Activated CD4-positive, CD25-positive, alpha-beta regulatory T cell (primary cell): ENCODE measurements around the gene STAU1.
"Not testable (repeated sequence)": the region's sequence is repeated elsewhere in the genome, so short reads cannot be mapped to it uniquely, and the experiment has no call there.

Experiments used
- DNase-seq, 4 experiments: peaks; one replicate each; lab custom pipeline; 2025; lab: John Stamatoyannopoulos, UW

The STAU1 gene

DNA sequence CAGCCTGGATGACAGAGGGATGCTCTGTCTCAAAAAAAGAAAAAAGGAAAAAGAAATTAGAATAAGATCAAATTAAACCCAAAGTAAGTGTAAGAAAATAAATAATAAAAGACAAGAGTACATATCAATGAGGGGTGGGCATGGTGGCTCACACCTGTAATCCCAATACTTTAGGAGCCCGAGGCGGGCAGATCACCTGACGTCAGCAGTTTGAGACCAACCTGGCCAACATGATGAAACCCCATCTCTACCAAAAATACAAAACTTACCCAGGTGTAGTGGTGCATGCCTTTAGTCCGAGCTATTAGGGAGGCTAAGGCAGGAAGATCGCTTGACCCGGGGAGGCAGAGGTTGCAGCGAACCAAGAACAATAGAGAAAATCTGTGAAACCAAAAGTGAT, 14.9 kb upstream of the STAU1 start:
- DNase-seq = no peak

DNA sequence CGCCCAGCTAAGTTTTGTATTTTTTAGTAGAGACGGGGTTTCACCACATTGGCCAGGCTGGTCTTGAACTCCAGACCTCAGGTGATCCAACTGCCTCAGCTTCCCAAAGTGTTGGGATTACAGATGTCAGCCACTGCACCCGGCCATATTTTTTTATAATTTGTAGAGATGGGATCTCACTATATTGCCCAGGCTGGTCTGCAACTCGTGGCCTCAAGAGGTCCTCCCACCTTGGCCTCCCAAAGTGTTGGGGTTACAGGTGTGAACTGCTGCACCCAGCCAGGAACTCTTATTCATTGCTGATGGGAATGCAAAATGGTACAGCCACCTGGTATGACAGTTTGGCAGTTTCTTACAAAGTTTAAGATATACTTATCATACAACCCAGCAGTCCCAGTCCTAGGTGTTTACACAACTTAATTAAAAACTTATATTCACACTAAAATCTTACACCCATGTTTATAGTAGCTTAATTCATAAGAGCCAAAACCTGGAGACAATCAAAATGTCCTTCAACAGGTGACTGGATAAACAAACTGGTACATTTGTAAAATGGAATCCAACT, 11.7 kb upstream of the STAU1 start:
- DNase-seq = no peak

DNA sequence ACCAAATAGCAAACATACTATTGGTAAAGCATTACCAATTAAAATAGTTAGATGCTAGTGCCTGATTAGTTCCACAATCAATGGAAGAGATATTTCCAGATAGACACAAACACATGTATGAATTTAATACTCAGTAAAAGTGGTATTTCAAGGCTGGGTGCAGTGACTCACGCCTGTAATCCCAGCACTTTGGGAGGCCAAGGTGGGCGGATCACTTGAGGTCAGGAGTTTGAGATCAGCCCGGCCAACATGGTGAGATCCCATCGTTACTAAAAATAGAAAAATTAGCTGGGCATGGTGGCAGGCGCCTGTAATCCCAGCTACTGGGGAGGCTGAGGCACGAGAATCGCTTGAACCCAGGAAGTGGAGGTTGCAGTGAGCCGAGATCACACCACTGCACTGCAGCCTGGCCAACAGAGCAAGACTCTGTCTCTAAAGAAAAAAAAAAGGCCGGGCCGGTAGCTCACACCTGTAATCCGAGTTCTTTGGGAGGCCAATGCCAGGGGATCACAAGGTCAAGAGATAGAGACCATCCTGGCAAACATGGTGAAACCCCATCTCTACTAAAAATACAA, 4.9 kb upstream of the STAU1 start:
- DNase-seq = not testable (repeated sequence)

DNA sequence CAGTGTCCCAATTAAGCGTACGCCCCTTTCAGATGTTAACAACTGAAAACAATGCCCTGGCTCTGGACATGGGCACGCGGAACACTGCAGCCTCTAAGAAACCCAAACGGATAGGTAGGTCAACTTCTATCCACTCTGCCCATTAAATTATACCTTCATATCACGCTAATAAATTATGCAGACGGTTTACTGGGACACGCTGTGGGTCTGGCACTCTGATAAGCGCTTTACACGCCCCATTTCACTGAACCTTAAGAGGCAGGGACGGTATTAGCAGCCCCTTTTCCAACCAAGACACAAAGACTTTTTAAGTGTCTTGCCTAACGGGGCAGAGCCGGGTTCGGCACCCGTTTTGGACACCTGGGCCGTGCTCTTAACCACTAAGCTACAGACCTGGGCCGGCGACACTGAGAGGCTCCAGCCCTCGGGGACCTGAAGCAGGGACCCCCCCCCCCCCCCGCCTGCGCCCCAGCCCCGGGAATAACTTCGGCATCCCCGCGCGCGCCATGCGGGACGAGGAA, 744 bp downstream of the STAU1 start:
- peak in 1 of 4 experiments; percentile 26 for DNase-seq

DNA sequence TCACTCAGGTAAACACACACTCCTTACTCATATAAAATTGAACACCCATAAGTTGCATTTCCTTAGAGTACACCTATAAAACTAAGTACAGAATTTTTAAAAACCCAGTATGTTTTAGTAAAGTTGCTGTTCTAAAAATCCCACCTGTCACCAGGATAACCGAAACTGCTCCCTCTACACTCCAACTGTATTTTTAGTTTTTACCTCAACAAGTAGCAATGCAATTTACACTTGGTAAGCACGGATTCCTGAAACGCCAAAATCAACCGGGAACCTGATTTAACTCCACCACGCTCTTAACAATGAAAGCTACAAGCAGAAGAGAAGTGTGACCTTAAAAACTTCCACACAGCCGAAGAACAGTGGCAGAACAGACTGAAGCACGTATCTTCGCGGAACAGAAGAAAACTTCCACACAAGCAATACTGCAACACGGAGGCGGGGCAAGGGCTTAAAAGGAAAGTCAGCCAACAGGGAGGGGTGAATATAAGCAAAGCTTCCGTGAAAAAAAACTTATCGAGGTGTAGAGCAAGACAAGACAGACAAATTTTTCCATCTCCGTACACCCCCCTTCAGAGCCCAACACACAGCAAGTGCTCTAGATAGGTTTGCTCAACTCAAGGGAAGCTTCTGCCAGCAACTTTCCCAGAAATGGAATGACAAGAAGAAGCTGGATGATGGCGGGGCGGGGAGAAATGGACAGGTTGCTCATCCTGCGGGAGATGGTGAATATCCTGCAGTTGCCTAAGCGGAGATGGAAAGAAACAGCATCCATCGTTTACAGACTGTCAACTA, 1.4 kb downstream of the STAU1 start:
- peak in 3 of 4 experiments; percentile 10 to 16 (median 16) for DNase-seq

DNA sequence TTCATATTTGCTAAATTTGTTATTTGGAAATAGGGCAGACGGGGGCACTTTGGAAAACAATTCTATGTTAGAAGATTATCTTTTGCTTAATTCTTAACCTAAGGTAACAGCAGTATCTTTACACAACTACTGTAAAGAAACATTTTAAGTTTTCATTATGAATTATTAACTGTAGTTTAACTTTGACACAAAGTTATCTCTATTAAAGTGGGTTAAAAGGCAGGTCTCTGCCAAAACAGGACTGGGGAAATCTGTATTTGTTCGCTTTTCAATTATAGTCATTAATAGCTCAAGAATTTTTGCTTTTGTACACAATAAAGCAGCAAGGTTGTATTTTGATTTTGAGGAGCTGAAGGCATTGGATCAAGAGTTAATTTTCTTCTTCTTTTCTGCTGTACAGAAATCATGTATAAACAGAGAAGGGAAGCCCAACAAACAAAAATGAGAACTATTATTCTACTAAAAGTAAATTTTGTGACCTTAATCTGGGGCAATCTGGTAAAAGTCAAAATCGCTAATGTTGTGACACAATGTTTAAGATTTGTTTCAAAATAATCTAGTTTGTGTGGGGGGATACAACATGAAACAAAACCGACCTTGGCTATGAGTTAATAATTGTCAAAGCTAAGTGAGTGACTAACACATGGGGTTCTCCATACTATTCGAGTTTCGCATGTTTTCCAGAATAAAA, 2.9 kb downstream of the STAU1 start:
- no peak for DNase-seq

DNA sequence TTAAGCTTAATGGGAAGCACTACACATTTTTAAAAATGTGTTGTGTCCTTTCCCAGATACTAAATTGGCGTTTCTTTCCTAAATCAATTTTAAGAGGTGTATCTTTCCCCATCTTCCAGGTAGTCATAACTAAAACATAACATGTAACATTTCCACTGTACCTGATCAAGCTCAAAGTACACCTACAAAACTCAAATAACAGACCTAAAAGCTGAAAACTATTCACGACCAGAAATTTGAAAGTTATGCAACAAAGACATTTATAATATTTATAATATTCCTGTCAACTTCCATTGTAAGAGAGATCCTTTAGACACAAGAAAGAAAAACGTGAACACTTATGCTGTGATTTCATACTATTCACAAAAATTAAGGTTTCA, 3.5 kb downstream of the STAU1 start:
- no peak for DNase-seq

DNA sequence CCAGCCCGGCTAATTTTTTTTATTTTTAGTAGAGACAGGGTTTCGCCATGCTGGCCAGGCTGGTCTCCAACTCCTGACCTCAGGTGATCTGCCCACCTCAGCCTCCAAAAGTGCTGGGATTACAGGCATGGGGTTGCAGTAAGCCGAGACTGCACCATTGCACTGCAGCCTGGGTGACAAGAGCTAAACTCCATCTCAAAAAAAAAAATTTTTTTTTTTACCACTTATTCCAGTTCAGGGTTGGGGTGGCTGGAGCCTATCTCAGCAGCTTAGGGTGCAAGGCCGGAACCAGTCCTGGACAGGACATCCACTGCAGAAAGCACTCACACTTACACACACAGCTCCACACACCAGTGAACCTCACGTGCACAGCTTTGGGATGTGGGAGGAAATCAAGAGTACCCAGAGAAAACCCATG, 4.0 kb downstream of the STAU1 start:
- DNase-seq = not testable (repeated sequence)

DNA sequence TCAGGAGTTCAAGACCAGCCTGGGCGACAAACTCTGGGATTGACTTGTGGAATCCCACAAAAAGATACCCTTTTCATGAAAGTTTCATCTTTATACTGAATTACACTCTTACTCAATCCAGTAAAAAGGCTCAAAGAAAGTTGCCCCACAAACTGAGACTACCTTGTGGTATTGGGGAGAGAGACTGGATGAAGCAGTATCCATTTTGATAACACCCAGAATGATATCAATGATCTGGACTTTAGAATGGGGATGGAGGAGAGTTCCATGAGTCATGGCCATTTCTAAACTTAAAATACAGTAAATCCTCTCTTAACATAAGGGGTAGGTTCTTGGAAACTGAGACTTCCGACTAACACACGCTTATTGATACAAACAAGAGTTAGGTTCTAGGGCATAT, 4.7 kb downstream of the STAU1 start:
- DNase-seq = no peak

DNA sequence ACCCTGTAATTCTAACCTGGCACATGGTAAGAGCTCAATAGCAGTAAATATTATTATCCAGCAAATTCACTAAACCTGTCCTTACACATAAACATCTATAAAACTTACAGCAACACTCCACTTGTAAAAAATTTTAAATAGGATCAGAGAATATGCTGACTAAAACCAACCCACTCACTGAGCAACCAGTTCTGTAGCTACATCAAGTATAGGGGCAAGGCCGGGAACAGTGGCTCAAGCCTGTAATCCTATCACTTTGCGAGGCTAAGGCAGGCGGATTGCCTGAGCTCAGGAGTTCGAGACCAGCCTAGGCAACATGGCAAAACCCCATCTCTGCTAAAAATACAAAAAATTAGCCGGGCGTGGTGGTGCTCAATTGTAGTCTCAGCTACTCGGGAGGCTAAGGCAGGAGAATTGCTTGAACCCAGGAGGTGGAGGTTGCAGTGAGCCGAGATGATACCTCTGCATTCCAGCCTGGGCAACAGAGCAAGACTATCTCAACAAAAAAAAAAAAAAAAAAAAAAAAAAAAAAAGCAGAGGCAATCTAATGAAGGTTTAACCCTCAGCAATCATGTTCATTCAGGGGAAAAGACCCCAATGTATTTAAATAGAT, 6.8 kb downstream of the STAU1 start:
- no peak for DNase-seq

DNA sequence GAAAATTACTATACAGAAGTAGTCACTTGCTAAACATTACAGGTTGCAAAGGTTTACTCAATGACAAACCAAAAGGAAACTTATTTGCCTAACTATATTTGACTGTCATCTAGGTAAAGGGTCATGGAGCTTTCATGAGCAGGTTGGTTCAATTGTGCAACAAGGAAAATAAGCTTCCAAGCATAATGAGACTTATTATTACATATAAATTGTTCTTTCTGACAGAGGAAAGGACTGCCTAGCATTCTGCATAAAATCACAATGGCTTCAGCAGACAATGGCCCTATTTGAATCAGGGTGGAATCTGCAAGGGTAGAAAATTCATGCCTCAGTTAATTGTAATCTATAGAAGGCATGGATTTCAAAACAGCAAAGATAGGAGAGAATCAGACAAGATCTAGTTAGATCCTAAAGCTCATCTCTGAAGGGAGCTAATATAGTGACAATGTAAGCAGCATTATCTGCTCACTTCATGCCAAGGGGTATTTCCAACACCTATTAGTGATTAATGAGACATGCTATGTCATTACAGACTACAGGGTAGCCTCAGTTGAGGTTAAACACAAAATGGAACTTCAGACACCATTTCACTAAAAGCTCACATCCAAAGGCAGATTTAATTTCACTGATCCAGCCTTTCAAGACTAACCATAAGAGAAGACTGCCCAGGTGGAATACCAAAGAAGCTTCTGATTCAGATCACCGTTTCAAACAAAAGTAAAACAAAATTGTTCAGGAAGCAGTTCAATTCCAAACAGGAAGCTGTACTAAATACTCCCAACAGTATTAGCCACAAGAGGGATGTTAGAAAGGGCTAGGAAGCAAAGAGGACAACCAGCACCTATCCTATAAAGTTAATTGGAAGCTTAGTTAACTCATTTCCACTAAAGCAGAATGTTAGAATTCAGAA, 8.5 kb downstream of the STAU1 start:
- no peak for DNase-seq

DNA sequence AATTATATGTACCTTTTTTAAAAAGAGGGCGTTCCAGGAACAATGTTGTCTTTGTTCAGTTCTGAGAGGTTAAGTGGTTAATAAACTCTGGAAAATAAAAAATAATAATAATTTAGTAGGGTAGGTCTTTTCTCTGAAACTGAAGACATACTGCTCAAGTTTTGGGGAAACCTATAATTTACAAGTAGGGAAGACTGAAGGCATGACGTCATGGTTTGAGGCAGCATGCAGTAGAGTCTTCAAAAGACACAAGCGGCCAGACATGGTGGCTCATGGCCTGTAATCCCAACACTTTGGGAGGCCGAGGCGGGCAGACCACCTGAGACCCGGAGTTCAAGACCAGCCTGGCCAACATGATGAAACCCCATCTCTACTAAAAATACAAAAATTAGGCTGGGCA, 14.0 kb downstream of the STAU1 start:
- DNase-seq = no peak

DNA sequence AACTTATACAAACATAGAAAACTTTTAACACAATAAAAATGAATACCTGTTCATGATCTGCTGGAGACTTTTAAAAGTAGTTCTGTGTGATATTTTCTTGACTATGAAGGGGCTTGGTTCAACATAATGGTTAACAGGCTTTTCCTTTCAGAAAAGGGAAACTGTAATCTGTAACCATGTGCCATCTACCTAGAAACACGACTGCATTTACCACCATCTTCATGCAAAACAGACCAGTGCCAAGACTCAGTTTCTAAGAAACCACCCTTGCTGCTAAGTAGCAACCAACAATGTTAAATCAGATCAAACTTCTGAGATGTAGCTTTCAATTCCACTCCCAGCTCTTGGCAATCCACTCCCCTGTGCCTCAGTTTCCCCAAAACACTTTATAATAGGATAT, 15.7 kb downstream of the STAU1 start:
- DNase-seq = no peak

DNA sequence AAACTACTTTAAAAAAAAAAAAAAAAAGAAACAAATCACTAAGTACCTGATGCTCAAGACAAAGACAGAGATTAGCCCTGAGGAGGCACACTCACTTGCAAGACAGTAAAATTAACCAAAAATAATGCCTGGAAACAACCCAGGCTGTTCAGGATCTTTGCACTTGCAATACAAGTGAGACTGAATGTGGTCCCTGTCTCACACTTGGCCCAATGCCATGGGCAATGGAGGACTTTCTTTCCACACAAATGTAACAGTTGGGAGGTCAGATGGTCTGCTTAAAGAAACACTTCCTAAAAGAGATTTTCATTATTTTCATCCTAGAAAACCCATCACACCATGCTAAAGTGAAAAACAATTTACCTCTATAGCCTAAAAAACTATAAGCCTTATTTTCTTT, 16.2 kb downstream of the STAU1 start:
- DNase-seq = no peak

DNA sequence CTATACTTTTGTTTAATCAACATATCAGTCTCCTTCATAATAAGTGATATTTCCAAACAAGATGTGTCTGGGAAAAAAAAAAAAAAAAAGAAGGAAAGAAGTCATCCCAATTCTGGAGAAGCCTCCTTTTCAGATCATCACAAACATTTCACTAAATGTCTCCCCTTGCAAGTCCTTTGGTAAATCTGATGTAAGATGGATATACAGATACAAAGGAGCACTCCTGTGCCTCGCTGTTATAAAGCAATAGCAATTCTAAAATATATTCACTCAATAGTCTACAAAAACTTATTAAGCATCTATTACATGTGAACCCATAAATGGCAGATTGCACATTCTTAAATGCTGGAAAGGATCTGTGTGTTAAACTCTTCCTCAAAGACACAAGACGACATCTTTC, 17.4 kb downstream of the STAU1 start:
- no peak for DNase-seq

DNA sequence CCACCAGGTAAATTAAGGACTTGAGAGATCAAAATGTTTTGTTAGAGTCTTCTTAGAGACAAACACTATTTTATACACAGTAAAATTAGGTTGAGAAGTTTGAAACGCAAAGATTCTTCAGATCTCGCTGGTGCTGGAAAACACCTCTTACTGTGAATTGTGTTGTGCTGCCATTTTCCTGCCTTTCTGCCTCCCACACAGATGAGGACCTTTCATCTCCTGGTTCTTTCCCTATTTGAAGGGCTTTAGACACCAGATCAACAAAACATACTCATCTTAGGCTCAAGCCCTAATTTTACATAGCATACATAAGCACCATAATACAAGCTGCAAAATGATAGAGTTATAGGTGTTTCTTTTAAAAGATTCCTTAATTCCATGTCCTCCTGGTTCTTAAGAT, 18.6 kb downstream of the STAU1 start:
- DNase-seq = no peak

DNA sequence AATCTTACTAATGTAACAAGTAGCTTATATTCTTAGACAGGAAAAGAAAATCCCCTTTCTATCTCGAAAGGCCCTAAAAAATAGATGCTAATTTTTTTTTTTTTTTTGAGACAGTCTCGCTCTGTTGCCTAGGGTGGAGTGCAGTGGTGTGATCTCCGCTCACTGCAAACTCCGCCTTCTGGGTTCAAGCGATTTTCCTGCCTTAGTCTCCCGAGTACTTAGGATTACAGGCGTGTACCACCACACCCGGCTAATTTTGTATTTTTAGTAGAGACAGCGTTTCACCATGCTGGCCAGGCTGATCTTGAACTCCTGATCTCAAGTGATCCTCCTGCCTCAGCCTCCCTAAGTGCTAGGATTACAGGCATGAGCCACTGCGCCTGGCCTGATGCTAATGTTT, 19.3 kb downstream of the STAU1 start:
- not testable (repeated sequence) for DNase-seq

DNA sequence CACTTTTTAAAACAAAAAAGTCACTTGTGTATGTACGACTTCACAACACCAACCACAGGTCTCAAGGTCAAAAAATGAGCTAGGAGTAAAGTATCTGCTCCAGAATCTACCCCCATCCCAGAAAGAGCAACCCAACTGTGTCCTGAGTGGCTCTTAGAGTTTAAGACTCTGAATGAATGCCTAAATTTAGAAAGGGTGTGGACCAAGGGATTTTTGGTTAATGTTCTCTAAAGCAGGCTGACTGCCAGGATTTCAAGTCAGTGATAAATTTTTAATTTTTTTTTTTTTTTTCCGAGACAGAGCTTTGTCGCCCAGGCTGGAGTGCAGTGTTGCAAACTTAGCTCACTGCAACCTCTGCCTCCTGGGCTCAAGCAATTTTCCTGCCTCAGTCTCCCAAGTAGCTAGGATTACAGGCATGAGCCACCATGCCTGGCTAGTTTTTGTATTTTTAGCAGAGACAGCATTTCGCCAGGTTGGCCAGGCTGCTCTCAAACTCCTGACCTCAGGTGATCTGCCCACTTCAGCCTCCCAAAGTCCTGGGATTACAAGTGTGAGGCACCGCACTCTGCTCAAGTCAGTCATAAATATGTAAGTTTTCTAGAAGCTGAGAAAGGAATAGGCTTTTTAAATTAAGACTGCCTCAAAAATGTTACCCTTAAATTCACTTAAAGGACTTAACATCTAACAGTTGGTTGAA, 20.2 kb downstream of the STAU1 start:
- no peak for DNase-seq

DNA sequence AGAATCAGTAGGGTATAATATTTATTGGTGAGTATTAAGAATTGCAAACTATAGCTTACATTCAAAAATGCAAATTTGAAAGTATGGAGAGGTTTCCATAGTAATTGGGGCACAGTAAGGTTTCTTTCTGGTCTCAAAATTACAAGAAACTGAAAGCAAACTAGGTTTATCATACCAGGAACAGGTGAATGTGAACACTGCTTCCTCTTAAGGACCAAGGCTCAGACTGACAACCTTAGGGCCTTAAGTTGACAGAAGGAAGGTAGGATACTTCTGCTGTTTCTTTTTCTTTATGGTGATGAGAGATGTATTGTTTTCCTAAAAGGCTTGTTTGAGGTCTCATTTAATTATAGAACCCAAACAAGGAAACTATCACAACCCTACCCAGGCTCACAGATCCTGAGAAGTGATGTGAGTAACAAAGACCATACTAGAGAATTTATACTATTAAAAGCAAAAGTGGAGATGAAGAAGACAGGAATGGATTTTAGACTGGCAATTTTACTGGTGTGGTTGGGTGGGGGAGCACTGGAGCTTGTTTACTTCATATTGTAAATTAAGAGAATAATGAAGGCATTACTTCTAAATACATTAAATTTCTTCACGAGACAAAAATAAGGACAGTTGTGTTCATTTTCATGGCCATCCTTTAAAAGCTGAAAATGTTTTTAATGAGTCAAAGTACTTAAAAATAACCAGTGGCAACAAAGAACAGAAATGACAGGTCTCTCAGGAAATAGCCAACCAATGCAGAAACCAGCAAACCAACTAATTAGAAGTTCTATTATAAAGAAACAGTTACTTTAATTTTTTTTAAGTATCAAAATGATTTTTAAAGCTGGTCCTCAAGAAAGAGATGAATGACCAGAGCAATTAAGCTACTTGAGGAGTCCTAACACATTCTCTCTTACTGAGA, 21.3 kb downstream of the STAU1 start:
- no peak for DNase-seq

DNA sequence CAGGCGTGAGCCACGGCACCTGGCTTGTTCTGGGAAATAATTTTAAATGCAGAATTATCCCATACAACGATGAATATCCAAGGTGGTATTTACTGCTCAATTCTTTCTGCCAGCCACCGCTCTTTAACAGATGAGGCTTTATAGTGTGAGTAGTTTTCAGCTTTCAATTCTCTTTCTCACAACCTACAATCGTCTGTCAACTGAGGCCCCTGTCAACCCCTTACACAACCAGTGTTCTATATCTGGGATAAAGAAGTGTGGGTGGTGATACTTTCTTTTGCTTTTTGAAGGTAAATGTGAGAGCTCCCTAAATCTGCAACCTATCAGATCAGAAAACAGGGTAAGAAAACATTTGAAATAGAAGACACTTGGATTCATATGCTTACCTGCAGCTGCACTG, 22.5 kb downstream of the STAU1 start:
- DNase-seq = no peak
